Middle frontal gyrus (tissue), 1 donor: ENCODE results near the gene CFTR.
"Not testable (repeated sequence)": the region's sequence is repeated elsewhere in the genome, so short reads cannot be mapped to it uniquely, and the experiment has no call there.

ENCODE experiments used
- DNase-seq: peaks from one replicate; pipeline ENCODE4 v3.0.0-alpha.2; 2015; ENCODE audit warnings: low spot score; ENCODE audit errors: extremely low spot score

CFTR gene

GRCh38 chr7:117479225-117480054 lies at the start of gene CFTR:
Gene CFTR, plus strand, starts transcription at chr7:117480025. Its CDS starts 70 bp downstream, at chr7:117480095.
- DNase-seq, result no peak

- no peak for DNase-seq
Observed at GRCh38 chr7:117435475-117436043, 44.3 kb upstream of the CFTR start.

GRCh38 chr7:117444646-117445045 lies 35.2 kb upstream of the CFTR start:
- no peak for DNase-seq

GRCh38 chr7:117445206-117445605 lies 34.6 kb upstream of the CFTR start:
- no peak for DNase-seq

GRCh38 chr7:117446220-117446815 lies 33.5 kb upstream of the CFTR start:
- DNase-seq, result no peak

GRCh38 chr7:117448655-117449054 lies 31.2 kb upstream of the CFTR start:
- DNase-seq, result no peak

GRCh38 chr7:117458977-117459583 lies 20.7 kb upstream of the CFTR start:
- DNase-seq, result peak; percentile 27

- no peak for DNase-seq
Observed at GRCh38 chr7:117459735-117460134, 20.1 kb upstream of the CFTR start.

GRCh38 chr7:117460815-117461214 lies 19.0 kb upstream of the CFTR start:
- DNase-seq, result not testable (repeated sequence)

- DNase-seq, result no peak
Observed at GRCh38 chr7:117468174-117468573, 11.7 kb upstream of the CFTR start.

- DNase-seq, result no peak
Observed at GRCh38 chr7:117470777-117471176, 9.0 kb upstream of the CFTR start.

GRCh38 chr7:117472335-117472734 lies 7.5 kb upstream of the CFTR start:
- DNase-seq, result no peak

- DNase-seq, result no peak
Observed at GRCh38 chr7:117476557-117477215, 3.1 kb upstream of the CFTR start.

- DNase-seq, result no peak
Observed at GRCh38 chr7:117478836-117479224, 995 bp upstream of the CFTR start.

GRCh38 chr7:117480055-117480362 lies 184 bp downstream of the CFTR start:
- no peak for DNase-seq

- no peak for DNase-seq
Observed at GRCh38 chr7:117480978-117481377, 1.2 kb downstream of the CFTR start.

- no peak for DNase-seq
Observed at GRCh38 chr7:117485118-117485620, 5.3 kb downstream of the CFTR start.

GRCh38 chr7:117489016-117489415 lies 9.2 kb downstream of the CFTR start:
- DNase-seq, result no peak

GRCh38 chr7:117489430-117489829 lies 9.6 kb downstream of the CFTR start:
- DNase-seq, result no peak

- DNase-seq, result no peak
Observed at GRCh38 chr7:117489911-117490310, 10.1 kb downstream of the CFTR start.

GRCh38 chr7:117492649-117493048 lies 12.8 kb downstream of the CFTR start:
- no peak for DNase-seq

GRCh38 chr7:117493460-117493859 lies 13.6 kb downstream of the CFTR start:
- no peak for DNase-seq
